AG04450 (cell line): ENCODE measurements around the gene SLK. TPM values are rescaled to one million over a fixed set of nuclear protein-coding genes. Genes with fewer than 3 reads are reported as not detected.

Experiments used
- CTCF ChIA-PET: fragments of 300-600, 350-600 bp; formaldehyde crosslinking; extraction: SDS; loops from one replicate; lab custom pipeline; 2022; ENCODE audit warnings: antibody characterized with exemption, inconsistent platforms; lab: Charles Lee
- POLR2A ChIA-PET: fragments of 350-600 bp; formaldehyde crosslinking; extraction: SDS; loops from one replicate; lab custom pipeline; 2021; ENCODE audit warnings: antibody characterized with exemption, inconsistent platforms; lab: Yijun Ruan, JAX
- DNase-seq: peaks from one replicate; pipeline ENCODE4 v3.0.0-alpha.2; 2011; ENCODE audit warnings: low read depth, low spot score
- H3K27ac ChIP-seq: one replicate; pipeline ENCODE4 v1.5.1; 2012; ENCODE audit warnings: low read depth, low read length, control low read depth
- H3K27me3 ChIP-seq: one replicate; pipeline ENCODE4 v1.6.0; 2012; ENCODE audit warnings: low read length; ENCODE audit not compliant: control insufficient read depth, insufficient read depth
- H3K4me3 ChIP-seq: 2 replicates; pipeline ENCODE4 v1.5.1; 2011; ENCODE audit warnings: mild to moderate bottlenecking, low read depth, low read length, control low read depth
- H3K9me3 ChIP-seq: 2 replicates; pipeline ENCODE4 v1.5.1; 2012; ENCODE audit warnings: low read length; ENCODE audit not compliant: control insufficient read depth, insufficient read depth
- CTCF ChIP-seq: IDR thresholded peaks from 2 replicates; pipeline ENCODE4 v1.5.1; 2011; ENCODE audit warnings: low read depth, low read length, control low read depth, inconsistent platforms
- polyA minus RNA-seq: library from RNA; depleted of rRNA, polyadenylated mRNA; stranded (reverse); fragments of >200 nt; gene quantifications from 2 replicates; pipeline ENCODE4 v1.2.3, GENCODE V29; 2011; rRNA and poly(A)+ RNA removed
- polyA plus RNA-seq: library from polyadenylated mRNA; depleted of rRNA; stranded (reverse); fragments of >200 nt; gene quantifications from 2 replicates; pipeline ENCODE4 v1.2.3, GENCODE V29; 2011; rRNA removed

SLK gene
- polyA plus RNA-seq (12.3 and 16.5 TPM in 2 replicates), polyA minus RNA-seq (7.2 and 15.7 TPM in 2 replicates)

GRCh38 chr10:103966671-103967447 lies at the start of gene SLK:
SLK (plus strand) TSS chr10:103967140; CDS start chr10:103967746, 606 bp downstream.
- ChIA-PET CTCF (interaction anchor here (0.6 to 1.0 kb wide), 3 partner anchors 22 to 324 kb away, joined by 3 to 4 read pairs (median 3); no protein-coding TSS in a partner anchor), POLR2A (interaction anchor here (0.6 to 1.8 kb wide), 3 partner anchors 16 to 155 kb away, joined by 3 to 5 read pairs (median 5); partner anchors contain the start of gene SFR1)
- Histone ChIP-seq H3K9me3 (no peaks in the 10 kb centered on the region), H3K4me3 (peak within 1 kb of the TSS; percentile 83), H3K27ac (peak within 1 kb of the TSS; percentile 25), H3K27me3 (no peaks in the 10 kb centered on the region)
- DNase-seq: peak; percentile 32
- TF ChIP-seq CTCF: no peak

- Histone ChIP-seq H3K27me3 (no peaks in the 10 kb centered on the region), H3K27ac (peak overlapping the region; percentile 89), H3K9me3 (peaks cover 6% of the 10 kb centered on the region), H3K4me3 (peak overlapping the region; percentile 86)
- POLR2A ChIA-PET: no interaction called here
- DNase-seq: no peak
- TF ChIP-seq CTCF: no peak
- CTCF ChIA-PET: interaction anchor here (1.4 to 1.7 kb wide), 2 partner anchors 29 to 204 kb away, joined by 5 to 10 read pairs; partner anchors contain the start of gene SFR1
Observed at GRCh38 chr10:103917302-103918052, 49.5 kb upstream of the SLK start.

- peak; percentile 11; the same call in 1 of the 2 replicates for TF ChIP-seq CTCF
- Histone ChIP-seq H3K27me3 (no peaks in the 10 kb centered on the region), H3K27ac (peak within 1 kb of the TSS; percentile 89), H3K9me3 (peaks cover 6% of the 10 kb centered on the region), H3K4me3 (peak within 1 kb of the TSS; percentile 86)
- ChIA-PET POLR2A (no interaction called here), CTCF (interaction anchor here (1.2 to 1.7 kb wide), 2 partner anchors 30 kb away, joined by 4 to 10 read pairs; no protein-coding TSS in a partner anchor)
- DNase-seq: peak; percentile 92
Observed at GRCh38 chr10:103918053-103918846, 48.7 kb upstream of the SLK start, which contains the start of gene STN1. STN1 (minus strand) TSS chr10:103918184; CDS start chr10:103917594, 590 bp downstream.

GRCh38 chr10:103919648-103920025 lies 47.3 kb upstream of the SLK start:
- CTCF ChIA-PET: interaction anchor here (1.2 kb wide), 1 partner anchor 32 kb away, joined by 4 read pairs; no protein-coding TSS in a partner anchor
- POLR2A ChIA-PET: no interaction called here

More at GRCh38 chr10:103919648-103920025, 47.3 kb upstream of the SLK start:
- Histone ChIP-seq H3K4me3 (no peak overlapping the region), H3K27me3 (no peaks in the 10 kb centered on the region), H3K9me3 (peaks cover 6% of the 10 kb centered on the region), H3K27ac (no peak overlapping the region)
- TF ChIP-seq CTCF: no peak
- DNase-seq: no peak
